Measurements from ENCODE around the gene GLB1L. TPM values are rescaled to one million over a fixed set of nuclear protein-coding genes. Genes with fewer than 3 reads are reported as not detected.
A peak's percentile ranks its signal among the peaks of the same experiment; 100 is the strongest.

The GLB1L gene
- total and polyA plus RNA-seq, 2 of the 8 experiments (the other 6 are each of a cell fraction or from before 2014, with no cell fraction given) = 3.7 to 4.0 TPM

DNA sequence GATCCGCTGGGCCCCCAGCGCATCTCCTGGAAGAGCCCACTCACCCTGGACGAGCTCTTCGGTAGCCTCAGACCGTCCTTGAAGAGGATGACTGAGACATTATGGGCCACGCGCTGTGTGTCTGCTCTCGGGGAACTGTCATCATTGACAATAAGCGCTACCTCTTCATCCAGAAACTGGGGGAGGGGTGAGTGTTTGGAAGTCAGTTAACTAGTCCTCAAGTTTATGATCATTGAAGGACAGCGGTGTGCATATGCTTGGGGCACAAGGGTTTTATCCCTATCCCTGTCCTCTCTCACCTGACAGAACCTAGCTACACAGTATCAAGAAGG lies 621 bp upstream of the GLB1L start:
- H3K4me3 ChIP-seq (ENCODE audit: extremely low read depth in 1 of 4, insufficient read depth in 2 of 4, low read depth in 3 of 4, low read length in 4 of 4) = peak overlapping the region; percentile 74 to 81 (median 80)
- 0 out of 2 replicates have a peak, but pooled peaks cover 5% of the 10 kb centered on the region for H3K79me1 ChIP-seq (ENCODE audit: low read depth, low read length)
- no peak overlapping the region for H2BK20ac ChIP-seq (ENCODE audit: low read length)
- peaks cover 8% of the 10 kb centered on the region for H3K23me2 ChIP-seq (ENCODE audit: low read depth, low read length)
- H3K27ac ChIP-seq (ENCODE audit: low read depth, low read length) = peak overlapping the region; percentile 91
- no peaks in the 10 kb centered on the region for H4K20me1 ChIP-seq (replicated peaks in 1 of 2; ENCODE audit: control insufficient read depth in 1 of 2, insufficient read depth in 2 of 2, low read length in 2 of 2)
- H2AK5ac ChIP-seq (ENCODE audit: low read depth, low read length) = peak overlapping the region; percentile 70; the same call in 1 of the 2 replicates
- peak overlapping the region; percentile 91 to 98 for H3K4me2 ChIP-seq (ENCODE audit: insufficient read depth in 1 of 2, low read depth in 2 of 2, low read length in 2 of 2)
- peaks cover 0 to 5% of the 10 kb centered on the region in 2 experiments; a peak in 1 of 4 replicates for H3K79me2 ChIP-seq (ENCODE audit: control insufficient read depth in 1 of 2, insufficient read depth in 2 of 2, low read length in 2 of 2)
- no peaks in the 10 kb centered on the region for H3K27me3 ChIP-seq (replicated peaks in 1 of 4; ENCODE audit: control insufficient read depth in 3 of 4, extremely low read depth in 1 of 4, insufficient read depth in 3 of 4, low read length in 3 of 4)
- no peak overlapping the region for H2BK120ac ChIP-seq (replicated peaks; ENCODE audit: low read depth, low read length)
- H2AFZ ChIP-seq (ENCODE audit: low read length) = no peak overlapping the region
- FAIRE-seq (no peak), DNase-seq (ENCODE audit: low read depth in 1 of 2, low spot score in 2 of 2) (no peak)
- peak overlapping the region; percentile 100 for H4K8ac ChIP-seq (ENCODE audit: extremely low read depth, insufficient read depth, low read length)
- H3K56ac ChIP-seq (replicated peaks; ENCODE audit: insufficient read length, low read depth, low read length) = no peak overlapping the region
- no peak overlapping the region for H4K91ac ChIP-seq (replicated peaks; ENCODE audit: insufficient read length, low read length)
- peak overlapping the region; percentile 96; the same call in 1 of the 2 replicates for H2BK5ac ChIP-seq (ENCODE audit: low read depth, low read length)
- H3K23ac ChIP-seq (ENCODE audit: insufficient read length) = no peak overlapping the region
- peaks cover 0 to 5% (median 3%) of the 10 kb centered on the region in 4 experiments; a peak in 3 of 7 replicates for H3K4me1 ChIP-seq (replicated peaks in 1 of 4; ENCODE audit: control insufficient read depth in 3 of 4, insufficient read depth in 4 of 4, low read length in 3 of 4)
- H2BK15ac ChIP-seq (ENCODE audit: low read length) = no peak overlapping the region
- H4K5ac ChIP-seq (ENCODE audit: insufficient read length, low read depth, low read length) = peak overlapping the region; percentile 31
- H2BK12ac ChIP-seq (ENCODE audit: low read depth, low read length) = peak overlapping the region; percentile 90; the same call in 1 of the 2 replicates
- H3K9me3 ChIP-seq (ENCODE audit: insufficient read depth in 2 of 2, low read depth in 1 of 2, low read length in 1 of 2) = no peaks in the 10 kb centered on the region
- no peak overlapping the region for H3K14ac ChIP-seq (ENCODE audit: insufficient read length)
- H3K36me3 ChIP-seq (ENCODE audit: control insufficient read depth in 2 of 4, insufficient read depth in 4 of 4, low read length in 3 of 4) = peaks cover 0 to 9% (median 5%) of the 10 kb centered on the region in 4 experiments; a peak in 5 of 8 replicates
- ChIA-PET POLR2A (ENCODE audit: partially characterized antibody) (interaction anchor here (1.0 to 14.9 kb wide), 22 partner anchors 9 to 142 kb away, joined by 3 to 190 read pairs (median 4); partner anchors contain the start of genes ABCB6, ANKZF1, ATG9A and CNPPD1), CTCF (ENCODE audit: partially characterized antibody) (interaction anchor here (1.1 to 3.0 kb wide), 14 partner anchors 8 to 108 kb away, joined by 3 to 24 read pairs (median 4); partner anchors contain the start of genes ANKZF1, ATG9A, DNAJB2 and NHEJ1)
- H3K9ac ChIP-seq (replicated peaks in 1 of 4; ENCODE audit: extremely low read depth in 1 of 4, low read depth in 3 of 4, low read length in 3 of 4) = peak overlapping the region; percentile 91 to 99 (median 94)
- 54% methylated on average over 10 of the region's 10 CpGs; no CpG with 5 or more reads in 1 of the 2 experiments for WGBS, 2 experiments (ENCODE audit: extremely low coverage in 1 of 2, insufficient coverage in 1 of 2, insufficient read length in 1 of 2, insufficient replicate concordance in 2 of 2, low coverage in 1 of 2, low lambda C conversion rate in 2 of 2, missing lambda C conversion rate in 1 of 2)
- H3K4ac ChIP-seq (replicated peaks; ENCODE audit: insufficient read length, low read depth, low read length) = no peak overlapping the region
- no peak overlapping the region for H3K18ac ChIP-seq (ENCODE audit: extremely low read depth, low read length)
- TF ChIP-seq POLR2A (IDR thresholded peaks at IDR 0.05; ENCODE audit: control extremely low read depth in 1 of 2, low read depth in 2 of 2, low read length in 2 of 2) (no peak), RAD21 (IDR thresholded peaks at IDR 0.05 in 1 of 2, conservative IDR thresholded peaks at IDR 0.05 in 1 of 2; ENCODE audit: low read depth in 2 of 2, low read length in 2 of 2) (no peak), RFX5 (IDR thresholded peaks at IDR 0.05; ENCODE audit: borderline replicate concordance, low read depth, low read length) (no peak), KDM1A (IDR thresholded peaks at IDR 0.05; ENCODE audit: borderline replicate concordance, low read length) (no peak), TAF7 (optimal IDR thresholded peaks at IDR 0.05; ENCODE audit: borderline replicate concordance, low read depth, low read length) (no peak), EZH2 (IDR thresholded peaks at IDR 0.05; ENCODE audit: low read depth, low read length, severe bottlenecking) (no peak), POLR2AphosphoS5 (IDR thresholded peaks at IDR 0.05; ENCODE audit: low read depth, low read length) (no peak), RBBP5 (IDR thresholded peaks at IDR 0.05; ENCODE audit: borderline replicate concordance, low read depth, low read length) (no peak), SAP30 (IDR thresholded peaks at IDR 0.05; ENCODE audit: insufficient read depth, insufficient replicate concordance, low read length) (no peak)
- TF ChIP-seq, protein P1, sequence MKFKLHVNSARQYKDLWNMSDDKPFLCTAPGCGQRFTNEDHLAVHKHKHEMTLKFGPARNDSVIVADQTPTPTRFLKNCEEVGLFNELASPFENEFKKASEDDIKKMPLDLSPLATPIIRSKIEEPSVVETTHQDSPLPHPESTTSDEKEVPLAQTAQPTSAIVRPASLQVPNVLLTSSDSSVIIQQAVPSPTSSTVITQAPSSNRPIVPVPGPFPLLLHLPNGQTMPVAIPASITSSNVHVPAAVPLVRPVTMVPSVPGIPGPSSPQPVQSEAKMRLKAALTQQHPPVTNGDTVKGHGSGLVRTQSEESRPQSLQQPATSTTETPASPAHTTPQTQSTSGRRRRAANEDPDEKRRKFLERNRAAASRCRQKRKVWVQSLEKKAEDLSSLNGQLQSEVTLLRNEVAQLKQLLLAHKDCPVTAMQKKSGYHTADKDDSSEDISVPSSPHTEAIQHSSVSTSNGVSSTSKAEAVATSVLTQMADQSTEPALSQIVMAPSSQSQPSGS (IDR thresholded peaks at IDR 0.05; ENCODE audit: low read length) = no peak
